Effector memory CD4-positive, alpha-beta T cell (primary cell): ENCODE measurements around the gene FADS1.

Source experiments
- DNase-seq, 3 donors: peaks; one replicate each; pipeline ENCODE4 v3.0.0-alpha.2; 2020
- H3K27ac ChIP-seq: 2 replicates; pipeline ENCODE4 v1.7.0; 2013; ENCODE audit warnings: mild to moderate bottlenecking, low read length, moderate library complexity; ENCODE audit not compliant: insufficient read depth, poor library complexity, severe bottlenecking
- H3K27me3 ChIP-seq: replicated peaks from 2 replicates; pipeline ENCODE4 v1.7.0; 2013; ENCODE audit warnings: mild to moderate bottlenecking, low read length; ENCODE audit not compliant: insufficient read depth, control insufficient read depth, poor library complexity, severe bottlenecking
- H3K36me3 ChIP-seq: 2 replicates; pipeline ENCODE4 v1.7.0; 2013; ENCODE audit warnings: mild to moderate bottlenecking, low read length, moderate library complexity; ENCODE audit not compliant: control insufficient read depth, insufficient read depth
- H3K4me1 ChIP-seq: 2 replicates; pipeline ENCODE4 v1.7.0; 2013; ENCODE audit warnings: low read length, mild to moderate bottlenecking; ENCODE audit not compliant: control insufficient read depth, insufficient read depth, poor library complexity, severe bottlenecking
- H3K4me3 ChIP-seq: 2 replicates; pipeline ENCODE4 v1.7.0; 2013; ENCODE audit warnings: low read length, low read depth, mild to moderate bottlenecking; ENCODE audit not compliant: insufficient read depth, poor library complexity, severe bottlenecking
- H3K9me3 ChIP-seq: 2 replicates; pipeline ENCODE4 v1.7.0; 2013; ENCODE audit warnings: mild to moderate bottlenecking, low read length, moderate library complexity; ENCODE audit not compliant: control insufficient read depth

FADS1 gene

GRCh38 chr11:61844909-61845565 is 28.2 kb upstream of the FADS1 start:
- no peak for DNase-seq
- no peaks in the 10 kb centered on the region for H3K4me1 ChIP-seq
- no peak overlapping the region for H3K27ac ChIP-seq
- H3K4me3 ChIP-seq, result no peak overlapping the region
- H3K27me3 ChIP-seq, result no peaks in the 10 kb centered on the region
- H3K9me3 ChIP-seq, result no peaks in the 10 kb centered on the region
- H3K36me3 ChIP-seq, result no peaks in the 10 kb centered on the region

GRCh38 chr11:61842528-61842820 is 25.7 kb upstream of the FADS1 start:
- Histone ChIP-seq H3K36me3 (no peaks in the 10 kb centered on the region), H3K27ac (no peak overlapping the region), H3K4me3 (no peak overlapping the region), H3K27me3 (no peaks in the 10 kb centered on the region), H3K9me3 (no peaks in the 10 kb centered on the region), H3K4me1 (no peaks in the 10 kb centered on the region)
- DNase-seq, result no peak

- Histone ChIP-seq H3K27ac (no peak overlapping the region), H3K4me1 (no peaks in the 10 kb centered on the region), H3K4me3 (no peak overlapping the region), H3K9me3 (no peaks in the 10 kb centered on the region), H3K27me3 (no peaks in the 10 kb centered on the region), H3K36me3 (no peaks in the 10 kb centered on the region)
- no peak for DNase-seq
Observed at GRCh38 chr11:61841636-61842527, 25.1 kb upstream of the FADS1 start.

GRCh38 chr11:61840371-61840770 is 23.6 kb upstream of the FADS1 start:
- DNase-seq, result no peak
- Histone ChIP-seq H3K9me3 (no peaks in the 10 kb centered on the region), H3K27me3 (no peaks in the 10 kb centered on the region), H3K27ac (no peak overlapping the region), H3K4me1 (no peaks in the 10 kb centered on the region), H3K36me3 (no peaks in the 10 kb centered on the region), H3K4me3 (no peak overlapping the region)

- Histone ChIP-seq H3K9me3 (no peaks in the 10 kb centered on the region), H3K27ac (no peak overlapping the region), H3K4me3 (no peak overlapping the region), H3K4me1 (peaks cover 5% of the 10 kb centered on the region), H3K27me3 (no peaks in the 10 kb centered on the region), H3K36me3 (no peaks in the 10 kb centered on the region)
- no peak for DNase-seq
Observed at GRCh38 chr11:61839742-61840141, 22.9 kb upstream of the FADS1 start.

GRCh38 chr11:61838921-61839320 is 22.1 kb upstream of the FADS1 start:
- H3K9me3 ChIP-seq, result no peaks in the 10 kb centered on the region
- no peak overlapping the region for H3K4me3 ChIP-seq
- H3K4me1 ChIP-seq, result peaks cover 13% of the 10 kb centered on the region
- DNase-seq, result no peak
- no peaks in the 10 kb centered on the region for H3K36me3 ChIP-seq
- no peaks in the 10 kb centered on the region for H3K27me3 ChIP-seq
- H3K27ac ChIP-seq, result no peak overlapping the region

- H3K9me3 ChIP-seq, result no peaks in the 10 kb centered on the region
- no peaks in the 10 kb centered on the region for H3K36me3 ChIP-seq
- no peak overlapping the region for H3K27ac ChIP-seq
- H3K4me1 ChIP-seq, result peaks cover 17% of the 10 kb centered on the region
- H3K27me3 ChIP-seq, result no peaks in the 10 kb centered on the region
- no peak overlapping the region for H3K4me3 ChIP-seq
- DNase-seq, result no peak
Observed at GRCh38 chr11:61838501-61838900, 21.7 kb upstream of the FADS1 start.

- Histone ChIP-seq H3K36me3 (no peaks in the 10 kb centered on the region), H3K27me3 (no peaks in the 10 kb centered on the region), H3K4me3 (no peak overlapping the region), H3K9me3 (no peaks in the 10 kb centered on the region), H3K4me1 (peaks cover 17% of the 10 kb centered on the region), H3K27ac (no peak overlapping the region)
- DNase-seq, result no peak
Observed at GRCh38 chr11:61837411-61838005, 20.7 kb upstream of the FADS1 start.

- Histone ChIP-seq H3K36me3 (no peaks in the 10 kb centered on the region), H3K9me3 (no peaks in the 10 kb centered on the region), H3K4me1 (peaks cover 17% of the 10 kb centered on the region), H3K27ac (no peak overlapping the region), H3K4me3 (no peak overlapping the region), H3K27me3 (no peaks in the 10 kb centered on the region)
- no peak for DNase-seq
Observed at GRCh38 chr11:61836193-61836592, 19.4 kb upstream of the FADS1 start.
